ENCODE measurements around the gene DRD4. TPM values are rescaled to one million over a fixed set of nuclear protein-coding genes. Genes with fewer than 3 reads are reported as not detected.
A peak's percentile ranks its signal among the peaks of the same experiment; 100 is the strongest.

Gene DRD4
- total and polyA plus RNA-seq, 9 of the 15 experiments (the other 6 are each of a cell fraction or from before 2014, with no cell fraction given): 0.04 to 0.95 (median 0.21) TPM; not detected in 5

GRCh38 chr11:615504-616319 lies 21.4 kb upstream of the DRD4 start, which contains the start of gene IRF7 (continued):
- TF ChIP-seq ZFP91 (CRISPR knock-in tag; IDR thresholded peaks at IDR 0.05) (0 out of 2 replicates have a peak, but pooled peaks have one; percentile 42), HMGN3 (IDR thresholded peaks at IDR 0.05; ENCODE audit: borderline replicate concordance, extremely low read depth, insufficient read length, low read depth, low read length) (no peak), SRSF3 (IDR thresholded peaks at IDR 0.05; ENCODE audit: insufficient read depth, low read length) (no peak), TFAM (CRISPR knock-in tag; conservative IDR thresholded peaks at IDR 0.05) (no peak), PURB (CRISPR knock-in tag; IDR thresholded peaks at IDR 0.05; ENCODE audit: low read depth) (no peak), ZNF79 (CRISPR knock-in tag; IDR thresholded peaks at IDR 0.05; ENCODE audit: low read depth) (no peak), BDP1 (IDR thresholded peaks at IDR 0.05; ENCODE audit: insufficient read depth, insufficient read length) (no peak), DPF2 (IDR thresholded peaks at IDR 0.05) (no peak), GTF2F1 (IDR thresholded peaks at IDR 0.05; ENCODE audit: low read depth, low read length) (no peak), SFPQ (IDR thresholded peaks at IDR 0.05; ENCODE audit: low read depth, low read length) (no peak), MCM7 (IDR thresholded peaks at IDR 0.05) (no peak), NFYB (IDR thresholded peaks at IDR 0.05; ENCODE audit: extremely low read depth, insufficient read length) (no peak), BACH1 (tag; IDR thresholded peaks at IDR 0.05) (no peak), CREB3 (tag; conservative IDR thresholded peaks at IDR 0.05; ENCODE audit: low read depth) (no peak), ZBTB49 (CRISPR knock-in tag; IDR thresholded peaks at IDR 0.05; ENCODE audit: borderline replicate concordance) (no peak), ZNF24 (IDR thresholded peaks at IDR 0.05) (no peak), U2AF2 (optimal IDR thresholded peaks at IDR 0.05; ENCODE audit: low read depth, low read length) (no peak), NFIC (IDR thresholded peaks at IDR 0.05) (no peak), FOXA1 (IDR thresholded peaks at IDR 0.05; ENCODE audit: borderline replicate concordance) (no peak), RBM17 (IDR thresholded peaks at IDR 0.05; ENCODE audit: borderline replicate concordance, low read depth, low read length) (no peak)
